Measurements from ENCODE around the gene INPP5D. TPM values are rescaled to one million over a fixed set of nuclear protein-coding genes. Genes with fewer than 3 reads are reported as not detected.

The INPP5D gene
- total RNA-seq, 3 donors from 2014 or later = 18.4 to 20.3 (median 20.0) TPM

DNA sequence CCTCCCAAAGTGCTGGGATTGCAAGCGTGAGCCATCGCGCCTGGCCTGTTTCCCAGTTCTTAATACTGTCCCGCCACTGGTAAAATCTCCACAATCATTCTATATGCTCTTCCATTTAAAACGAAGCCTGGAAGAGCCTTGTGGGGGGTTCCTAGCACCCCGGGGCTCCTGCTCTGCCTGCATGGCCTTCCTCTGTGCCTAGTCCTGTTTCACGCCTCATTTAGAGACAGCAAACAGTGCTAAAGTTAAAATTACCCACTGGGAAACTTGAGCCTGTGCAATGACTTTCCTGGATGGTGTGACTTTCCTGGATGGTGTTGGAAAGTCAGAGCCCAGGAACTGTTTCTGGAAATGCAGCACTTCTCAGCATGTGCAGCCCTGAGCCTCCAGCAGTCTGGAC is 55.0 kb downstream of the INPP5D start:
- Histone ChIP-seq H3K4me1 (no peaks in the 10 kb centered on the region), H3K4me3 (no peak overlapping the region), H3K36me3 (no peaks in the 10 kb centered on the region), H3K27me3 (no peaks in the 10 kb centered on the region), H3K9me3 (no peaks in the 10 kb centered on the region), H3K27ac (no peak overlapping the region)
- TF ChIP-seq POLR2A (IDR thresholded peaks at IDR 0.05) (no peak), CTCF (IDR thresholded peaks at IDR 0.05) (no peak), POLR2AphosphoS5 (IDR thresholded peaks at IDR 0.05) (no peak)
- no peak for DNase-seq (ENCODE audit: low spot score in 2 of 2)
- intact Hi-C loops (cut with DNase I; ENCODE audit: low total_unique reads) = no loop called here

DNA sequence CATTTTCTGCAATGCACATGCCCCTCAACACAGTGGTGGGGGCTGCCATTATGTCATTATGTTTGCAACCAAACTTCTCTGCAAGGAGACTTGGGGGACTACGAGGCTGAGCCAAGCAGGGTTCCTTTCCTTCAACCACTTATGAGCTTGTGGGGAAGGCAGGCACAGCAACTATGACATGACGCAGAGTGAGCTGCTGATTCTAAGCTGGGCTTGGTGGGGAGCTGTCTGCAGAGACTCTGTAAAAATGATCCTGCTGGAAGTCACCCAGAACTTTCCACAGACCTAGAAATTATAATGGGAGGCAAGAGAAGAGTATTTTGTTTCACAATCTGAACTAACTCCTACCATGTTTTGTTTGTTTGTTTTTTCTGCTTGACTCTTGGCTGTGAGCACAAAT is 55.6 kb downstream of the INPP5D start:
- Histone ChIP-seq H3K9me3 (no peaks in the 10 kb centered on the region), H3K4me1 (no peaks in the 10 kb centered on the region), H3K36me3 (no peaks in the 10 kb centered on the region), H3K27me3 (no peaks in the 10 kb centered on the region), H3K4me3 (no peak overlapping the region), H3K27ac (no peak overlapping the region)
- TF ChIP-seq POLR2A (IDR thresholded peaks at IDR 0.05) (no peak), POLR2AphosphoS5 (IDR thresholded peaks at IDR 0.05) (no peak), CTCF (IDR thresholded peaks at IDR 0.05) (no peak)
- no peak for DNase-seq (ENCODE audit: low spot score in 2 of 2)
- intact Hi-C loops (cut with DNase I; ENCODE audit: low total_unique reads) = no loop called here

DNA sequence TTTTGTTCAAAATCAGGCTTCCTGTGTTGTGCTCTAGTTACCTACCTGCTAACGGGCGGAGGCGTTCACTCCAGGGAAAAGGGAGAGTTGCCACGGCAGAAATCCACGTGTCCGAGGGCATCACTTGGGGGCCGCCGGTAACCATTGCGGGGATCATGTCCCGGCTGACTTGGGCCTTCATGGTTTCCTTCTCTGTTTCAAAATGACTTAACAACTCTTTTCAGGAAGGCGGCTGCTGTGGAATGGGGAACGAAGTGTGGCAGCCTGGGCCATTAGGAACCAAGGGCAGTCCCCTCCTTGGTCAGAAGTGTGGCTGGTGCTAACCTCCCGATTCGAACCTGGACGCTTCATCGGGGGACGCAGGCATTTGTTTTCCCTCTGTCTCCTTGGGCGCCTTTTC is 56.8 kb downstream of the INPP5D start:
- intact Hi-C loops (cut with DNase I; ENCODE audit: low total_unique reads) = loop anchor here (1.0 kb wide), 1 partner anchor 48 kb away; no protein-coding TSS in a partner anchor
- H3K27ac ChIP-seq = no peak overlapping the region
- DNase-seq (ENCODE audit: low spot score in 2 of 2) = no peak
- TF ChIP-seq POLR2A (IDR thresholded peaks at IDR 0.05) = no peak
- no peak for TF ChIP-seq CTCF (IDR thresholded peaks at IDR 0.05)
- no peak for TF ChIP-seq POLR2AphosphoS5 (IDR thresholded peaks at IDR 0.05)
- no peak overlapping the region for H3K4me3 ChIP-seq
- H3K4me1 ChIP-seq = no peaks in the 10 kb centered on the region
- H3K36me3 ChIP-seq = no peaks in the 10 kb centered on the region
- no peaks in the 10 kb centered on the region for H3K27me3 ChIP-seq
- no peaks in the 10 kb centered on the region for H3K9me3 ChIP-seq

GRCh38 chr2:233117351-233117750 is 57.2 kb downstream of the INPP5D start:
- H3K27ac ChIP-seq = no peak overlapping the region
- no peaks in the 10 kb centered on the region for H3K4me1 ChIP-seq
- H3K9me3 ChIP-seq = no peaks in the 10 kb centered on the region
- no peak for TF ChIP-seq CTCF (IDR thresholded peaks at IDR 0.05)
- TF ChIP-seq POLR2A (IDR thresholded peaks at IDR 0.05) = no peak
- no peak for TF ChIP-seq POLR2AphosphoS5 (IDR thresholded peaks at IDR 0.05)
- intact Hi-C loops (cut with DNase I; ENCODE audit: low total_unique reads) = loop anchor here (1.0 kb wide), 1 partner anchor 48 kb away; no protein-coding TSS in a partner anchor
- DNase-seq (ENCODE audit: low spot score in 2 of 2) = no peak
- no peaks in the 10 kb centered on the region for H3K36me3 ChIP-seq
- no peak overlapping the region for H3K4me3 ChIP-seq
- H3K27me3 ChIP-seq = no peaks in the 10 kb centered on the region

DNA sequence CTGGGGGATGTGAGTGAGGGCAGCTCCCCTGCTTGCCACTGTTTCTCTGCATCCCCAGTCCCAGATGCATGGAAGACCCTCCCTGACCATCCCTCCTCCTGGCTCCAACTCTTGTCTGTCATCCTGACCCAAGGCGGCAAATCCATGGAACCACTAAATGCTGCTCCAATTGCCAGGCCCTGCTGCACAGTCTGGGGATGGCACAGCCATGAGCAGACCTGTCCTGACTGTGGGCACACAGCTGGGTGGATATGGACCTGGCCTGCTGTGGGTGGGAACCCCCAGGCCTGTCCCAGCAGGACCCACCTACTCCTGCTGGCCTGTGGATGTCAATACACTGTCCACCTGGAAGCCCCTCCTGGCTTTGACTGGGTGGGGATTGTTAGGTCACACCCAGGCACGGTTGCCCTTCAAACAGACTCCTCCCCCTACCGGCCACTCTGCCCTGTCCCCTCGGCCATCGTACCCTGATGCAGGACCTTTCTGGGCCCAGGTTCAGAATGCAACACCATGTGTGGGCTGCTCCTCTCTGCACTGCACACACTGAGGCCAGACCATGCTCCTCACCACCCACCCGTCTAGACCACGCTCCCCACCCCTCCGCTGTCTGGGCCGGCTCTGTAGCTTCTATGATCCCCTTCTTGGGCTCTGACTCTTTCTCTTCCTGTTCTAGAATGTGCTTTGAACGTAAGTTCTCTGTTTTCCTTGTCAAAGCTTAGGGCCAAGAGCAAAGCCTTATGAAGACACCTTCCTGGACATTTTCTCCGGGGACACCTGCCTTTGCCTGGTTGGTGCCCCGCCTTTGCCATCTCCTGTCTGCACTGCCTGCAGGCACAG is 57.9 kb downstream of the INPP5D start:
- DNase-seq (ENCODE audit: low spot score in 2 of 2) = peak in 1 of 2 donors; percentile 31
- TF ChIP-seq POLR2AphosphoS5 (IDR thresholded peaks at IDR 0.05) = no peak
- TF ChIP-seq CTCF (IDR thresholded peaks at IDR 0.05) = no peak
- no peaks in the 10 kb centered on the region for H3K9me3 ChIP-seq

More for the DNA sequence above, 57.9 kb downstream of the INPP5D start:
- H3K4me1 ChIP-seq = no peaks in the 10 kb centered on the region
- H3K4me3 ChIP-seq = no peak overlapping the region
- no peaks in the 10 kb centered on the region for H3K36me3 ChIP-seq
- intact Hi-C loops (cut with DNase I; ENCODE audit: low total_unique reads) = loop anchor here (1.0 kb wide), 1 partner anchor 49 kb away; no protein-coding TSS in a partner anchor
- H3K27ac ChIP-seq = no peak overlapping the region
- no peaks in the 10 kb centered on the region for H3K27me3 ChIP-seq
